SK-N-SH treated with all-trans-retinoic acid at 6 μM for 48 hours (cell line): ENCODE results near the gene PDGFA.

Source experiments
- ARNTL ChIP-seq: fragments of 450-650 bp; formaldehyde crosslinking; IDR thresholded peaks from 2 replicates; pipeline ENCODE4 v1.5.0; 2020; ENCODE audit warnings: low read depth, mild to moderate bottlenecking, moderate library complexity, borderline replicate concordance
- ESRRG ChIP-seq: fragments of 250-450 bp; sonication (Bioruptor Pico); IDR thresholded peaks from 2 replicates; pipeline ENCODE4 v1.6.1; 2021; ENCODE audit warnings: mild to moderate bottlenecking
- GLIS3 ChIP-seq: fragments of 250-450 bp; sonication (Bioruptor Pico); IDR thresholded peaks from 2 replicates; pipeline ENCODE4 v1.5.0; 2020; ENCODE audit warnings: mild to moderate bottlenecking, moderate library complexity
- OSR1 ChIP-seq: fragments of 250-450 bp; sonication (Bioruptor Pico); IDR thresholded peaks from 2 replicates; pipeline ENCODE4 v1.8.0; 2022; ENCODE audit warnings: moderate library complexity, mild to moderate bottlenecking, inconsistent platforms
- POU6F1 ChIP-seq: fragments of 250-450 bp; sonication (Bioruptor Pico); IDR thresholded peaks from 2 replicates; pipeline ENCODE4 v1.8.0; 2021; ENCODE audit warnings: low read depth, mild to moderate bottlenecking, moderate library complexity, borderline replicate concordance
- PPARA ChIP-seq: fragments of 250-450 bp; sonication (Bioruptor Pico); IDR thresholded peaks from 2 replicates; pipeline ENCODE4 v1.5.0; 2020; ENCODE audit warnings: mild to moderate bottlenecking, borderline replicate concordance
- SNAI2 ChIP-seq: fragments of 250-450 bp; sonication (Bioruptor Pico); IDR thresholded peaks from 2 replicates; pipeline ENCODE4 v1.5.0; 2020; ENCODE audit warnings: mild to moderate bottlenecking, moderate library complexity
- TSHZ2 ChIP-seq: fragments of 250-450 bp; sonication (Bioruptor Pico); IDR thresholded peaks from 2 replicates; pipeline ENCODE4 v1.5.0; 2020; ENCODE audit warnings: mild to moderate bottlenecking, moderate library complexity
- ZC3H10 ChIP-seq: fragments of 250-450 bp; sonication (Bioruptor Pico); IDR thresholded peaks from 2 replicates; pipeline ENCODE4 v1.5.1; 2021; ENCODE audit warnings: mild to moderate bottlenecking, moderate library complexity
- ZFP30 ChIP-seq: fragments of 450-650 bp; formaldehyde crosslinking; IDR thresholded peaks from 2 replicates; pipeline ENCODE4 v1.5.0; 2022; ENCODE audit warnings: mild to moderate bottlenecking, moderate library complexity
- ZNF70 ChIP-seq: fragments of 450-650 bp; formaldehyde crosslinking; IDR thresholded peaks from 2 replicates; pipeline ENCODE4 v1.5.0; 2020; ENCODE audit warnings: mild to moderate bottlenecking, moderate library complexity
- TF ChIP-seq, protein P1 (sequence below): fragments of 250-450 bp; sonication (Bioruptor Pico); IDR thresholded peaks from 2 replicates; pipeline ENCODE4 v1.8.0; 2020; ENCODE audit warnings: mild to moderate bottlenecking, moderate library complexity, borderline replicate concordance
- TF ChIP-seq, protein P2 (sequence below): fragments of 250-450 bp; sonication (Bioruptor Pico); IDR thresholded peaks from 2 replicates; pipeline ENCODE4 v1.5.1; 2021; ENCODE audit warnings: mild to moderate bottlenecking, moderate library complexity

GRCh38 chr7:552868-553635 lies 33.4 kb upstream of the PDGFA start:
- TF ChIP-seq OSR1, result no peak
- no peak for TF ChIP-seq POU6F1 (CRISPR knock-in tag)
- TF ChIP-seq TSHZ2 (CRISPR knock-in tag), result no peak
- TF ChIP-seq ESRRG (CRISPR knock-in tag), result no peak
- TF ChIP-seq, protein P1, sequence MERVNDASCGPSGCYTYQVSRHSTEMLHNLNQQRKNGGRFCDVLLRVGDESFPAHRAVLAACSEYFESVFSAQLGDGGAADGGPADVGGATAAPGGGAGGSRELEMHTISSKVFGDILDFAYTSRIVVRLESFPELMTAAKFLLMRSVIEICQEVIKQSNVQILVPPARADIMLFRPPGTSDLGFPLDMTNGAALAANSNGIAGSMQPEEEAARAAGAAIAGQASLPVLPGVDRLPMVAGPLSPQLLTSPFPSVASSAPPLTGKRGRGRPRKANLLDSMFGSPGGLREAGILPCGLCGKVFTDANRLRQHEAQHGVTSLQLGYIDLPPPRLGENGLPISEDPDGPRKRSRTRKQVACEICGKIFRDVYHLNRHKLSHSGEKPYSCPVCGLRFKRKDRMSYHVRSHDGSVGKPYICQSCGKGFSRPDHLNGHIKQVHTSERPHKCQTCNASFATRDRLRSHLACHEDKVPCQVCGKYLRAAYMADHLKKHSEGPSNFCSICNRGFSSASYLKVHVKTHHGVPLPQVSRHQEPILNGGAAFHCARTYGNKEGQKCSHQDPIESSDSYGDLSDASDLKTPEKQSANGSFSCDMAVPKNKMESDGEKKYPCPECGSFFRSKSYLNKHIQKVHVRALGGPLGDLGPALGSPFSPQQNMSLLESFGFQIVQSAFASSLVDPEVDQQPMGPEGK (CRISPR knock-in tag), result no peak
- TF ChIP-seq ARNTL (CRISPR knock-in tag), result no peak
- TF ChIP-seq SNAI2, result no peak
- TF ChIP-seq ZFP30, result no peak
- TF ChIP-seq ZNF70 (CRISPR knock-in tag), result no peak
- TF ChIP-seq PPARA (CRISPR knock-in tag), result no peak
- no peak for TF ChIP-seq GLIS3
- TF ChIP-seq, protein P2, sequence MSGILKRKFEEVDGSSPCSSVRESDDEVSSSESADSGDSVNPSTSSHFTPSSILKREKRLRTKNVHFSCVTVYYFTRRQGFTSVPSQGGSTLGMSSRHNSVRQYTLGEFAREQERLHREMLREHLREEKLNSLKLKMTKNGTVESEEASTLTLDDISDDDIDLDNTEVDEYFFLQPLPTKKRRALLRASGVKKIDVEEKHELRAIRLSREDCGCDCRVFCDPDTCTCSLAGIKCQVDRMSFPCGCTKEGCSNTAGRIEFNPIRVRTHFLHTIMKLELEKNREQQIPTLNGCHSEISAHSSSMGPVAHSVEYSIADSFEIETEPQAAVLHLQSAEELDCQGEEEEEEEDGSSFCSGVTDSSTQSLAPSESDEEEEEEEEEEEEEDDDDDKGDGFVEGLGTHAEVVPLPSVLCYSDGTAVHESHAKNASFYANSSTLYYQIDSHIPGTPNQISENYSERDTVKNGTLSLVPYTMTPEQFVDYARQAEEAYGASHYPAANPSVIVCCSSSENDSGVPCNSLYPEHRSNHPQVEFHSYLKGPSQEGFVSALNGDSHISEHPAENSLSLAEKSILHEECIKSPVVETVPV (CRISPR knock-in tag), result no peak
- TF ChIP-seq ZC3H10 (CRISPR knock-in tag), result no peak
